GM19035 (cell line): ENCODE data around the gene TMPRSS12.
"Not testable (repeated sequence)": the region's sequence is repeated elsewhere in the genome, so short reads cannot be mapped to it uniquely, and the experiment has no call there.

ENCODE experiments used
- ATAC-seq: cut with Tn5 transposase; IDR thresholded peaks from one replicate; pipeline ENCODE4 v1.9.1; 2021; ENCODE audit not compliant: unreplicated experiment

TMPRSS12 gene

GRCh38 chr12:50842637-50843493 lies at the start of gene TMPRSS12:
TMPRSS12 (plus strand) TSS chr12:50842926; CDS start chr12:50842965, 39 bp downstream.
- ATAC-seq = no peak

GRCh38 chr12:50799908-50800307 lies 42.8 kb upstream of the TMPRSS12 start:
- no peak for ATAC-seq

GRCh38 chr12:50803230-50803875 lies 39.4 kb upstream of the TMPRSS12 start:
- no peak for ATAC-seq

- ATAC-seq = no peak
Measured at GRCh38 chr12:50806176-50806575, 36.5 kb upstream of the TMPRSS12 start.

- not testable (repeated sequence) for ATAC-seq
Measured at GRCh38 chr12:50809131-50809530, 33.6 kb upstream of the TMPRSS12 start.

- ATAC-seq = not testable (repeated sequence)
Measured at GRCh38 chr12:50814921-50815320, 27.8 kb upstream of the TMPRSS12 start.

- no peak for ATAC-seq
Measured at GRCh38 chr12:50820177-50820576, 22.5 kb upstream of the TMPRSS12 start.

GRCh38 chr12:50822082-50822481 lies 20.6 kb upstream of the TMPRSS12 start:
- no peak for ATAC-seq

GRCh38 chr12:50823724-50824123 lies 19.0 kb upstream of the TMPRSS12 start:
- not testable (repeated sequence) for ATAC-seq

- no peak for ATAC-seq
Measured at GRCh38 chr12:50824914-50825313, 17.8 kb upstream of the TMPRSS12 start.

GRCh38 chr12:50825372-50825838 lies 17.3 kb upstream of the TMPRSS12 start:
- ATAC-seq = no peak

GRCh38 chr12:50828121-50828520 lies 14.6 kb upstream of the TMPRSS12 start:
- ATAC-seq = no peak

GRCh38 chr12:50828886-50829285 lies 13.8 kb upstream of the TMPRSS12 start:
- ATAC-seq = no peak

- not testable (repeated sequence) for ATAC-seq
Measured at GRCh38 chr12:50833801-50834200, 8.9 kb upstream of the TMPRSS12 start.

GRCh38 chr12:50839042-50839441 lies 3.7 kb upstream of the TMPRSS12 start:
- no peak for ATAC-seq

- no peak for ATAC-seq
Measured at GRCh38 chr12:50840809-50841487, 1.8 kb upstream of the TMPRSS12 start.

- no peak for ATAC-seq
Measured at GRCh38 chr12:50841716-50842531, 802 bp upstream of the TMPRSS12 start.

- ATAC-seq = no peak
Measured at GRCh38 chr12:50845021-50845647, 2.4 kb downstream of the TMPRSS12 start.

GRCh38 chr12:50848963-50849362 lies 6.2 kb downstream of the TMPRSS12 start:
- no peak for ATAC-seq

- ATAC-seq = not testable (repeated sequence)
Measured at GRCh38 chr12:50855218-50855617, 12.5 kb downstream of the TMPRSS12 start.
